Endothelial cell of umbilical vein (primary cell): ENCODE measurements around the gene PRKAR1A. TPM values are rescaled to one million over a fixed set of nuclear protein-coding genes. Genes with fewer than 3 reads are reported as not detected.

ENCODE experiments used
- BruUV-seq: library from RNA; stranded (reverse); fragments of 400-500 nt; replicated peaks from 2 replicates; lab custom pipeline; 2021; lab: Mats Ljungman, UMichigan
- CTCF ChIA-PET: fragments of 300-600, 350-600 bp; sonication (Branson Sonifier 250); formaldehyde crosslinking; loops from one replicate; lab custom pipeline; 2021; ENCODE audit warnings: antibody characterized with exemption, inconsistent platforms; lab: Charles Lee
- POLR2A ChIA-PET: fragments of 300-600, 350-600 bp; sonication (Branson Sonifier 250); formaldehyde crosslinking; loops from one replicate; lab custom pipeline; 2021; ENCODE audit warnings: antibody characterized with exemption, inconsistent platforms; lab: Charles Lee
- DNase-seq: peaks from one replicate; pipeline ENCODE4 v3.0.0-alpha.2; 2011; ENCODE audit warnings: low read depth, low spot score
- FAIRE-seq: peaks from 2 replicates; lab custom pipeline; 2011; peaks lifted over from hg19 to GRCh38; lab: Jason Lieb, UNC
- H2AFZ ChIP-seq: 2 replicates; pipeline ENCODE4 v1.6.0; 2012; ENCODE audit warnings: low read depth, low read length, control low read depth, inconsistent platforms
- H3K27ac ChIP-seq: 2 replicates; pipeline ENCODE4 v1.5.1; 2011; ENCODE audit warnings: low read depth, mild to moderate bottlenecking, control low read depth, low read length, moderate library complexity; ENCODE audit not compliant: insufficient read depth
- H3K27me3 ChIP-seq, 2 experiments: 2 replicates each; pipeline versions ENCODE4 v1.6.0 to v1.6.1; 2011; ENCODE audit warnings: low read length in 2 of 2, mixed read lengths in 1 of 2; ENCODE audit not compliant: control insufficient read depth in 2 of 2, insufficient read depth in 2 of 2
- H3K36me3 ChIP-seq, 2 experiments: 2 replicates in 1 of 2; 3 replicates in 1 of 2; pipeline ENCODE4 v1.5.1; 2011; ENCODE audit warnings: low read length in 2 of 2, mild to moderate bottlenecking in 1 of 2, moderate library complexity in 1 of 2; ENCODE audit not compliant: control insufficient read depth in 2 of 2, insufficient read depth in 2 of 2; ENCODE audit errors: extremely low read depth in 1 of 2
- H3K4me1 ChIP-seq: 3 replicates; pipeline ENCODE4 v1.5.1; 2011; ENCODE audit warnings: mild to moderate bottlenecking, low read length; ENCODE audit not compliant: control insufficient read depth, insufficient read depth; ENCODE audit errors: extremely low read depth
- H3K4me2 ChIP-seq: 2 replicates; pipeline ENCODE4 v1.6.1; 2011; ENCODE audit warnings: low read length, control low read depth, mixed read lengths; ENCODE audit not compliant: insufficient read depth
- H3K4me3 ChIP-seq, 3 experiments: fragments of 200-600 bp in 1 of 3; sonication (generic), shearing (Covaris generic) in 1 of 3; replicated peaks in 1 of 3; 2 replicates each; pipeline ENCODE4 v1.5.1; 2011 to 2016; ENCODE audit warnings: control low read depth in 3 of 3, low read length in 3 of 3, mild to moderate bottlenecking in 2 of 3, inconsistent platforms in 1 of 3, low read depth in 1 of 3, moderate library complexity in 1 of 3; ENCODE audit not compliant: insufficient read depth in 1 of 3
- H3K79me2 ChIP-seq: 2 replicates; pipeline ENCODE4 v1.6.0; 2012; ENCODE audit warnings: low read length, inconsistent platforms; ENCODE audit not compliant: control insufficient read depth, insufficient read depth
- H3K9ac ChIP-seq: replicated peaks from 2 replicates; pipeline ENCODE3; 2011; ENCODE audit warnings: low read length, control low read depth; ENCODE audit not compliant: insufficient read depth; ENCODE audit errors: extremely low read depth
- H3K9me1 ChIP-seq: replicated peaks from 3 replicates; pipeline ENCODE4 v1.6.0; 2011; ENCODE audit warnings: mild to moderate bottlenecking, low read length; ENCODE audit not compliant: control insufficient read depth, insufficient read depth; ENCODE audit errors: extremely low read depth
- H3K9me3 ChIP-seq: replicated peaks from 2 replicates; pipeline ENCODE4 v1.5.1; 2012; ENCODE audit warnings: low read length, inconsistent platforms; ENCODE audit not compliant: control insufficient read depth, insufficient read depth
- H4K20me1 ChIP-seq: replicated peaks from 2 replicates; pipeline ENCODE3; 2011; ENCODE audit warnings: mild to moderate bottlenecking, low read length; ENCODE audit not compliant: control insufficient read depth, insufficient read depth; ENCODE audit errors: extremely low read depth
- EZH2 ChIP-seq: IDR thresholded peaks from 2 replicates; pipeline ENCODE4 v1.6.1; 2012; ENCODE audit warnings: borderline replicate concordance, low read depth, mild to moderate bottlenecking, moderate library complexity, low read length, inconsistent platforms; ENCODE audit not compliant: severe bottlenecking
- FOS ChIP-seq: IDR thresholded peaks from 2 replicates; pipeline ENCODE4 v1.6.1; 2011; ENCODE audit warnings: mild to moderate bottlenecking, low read length, moderate library complexity, borderline replicate concordance; ENCODE audit not compliant: insufficient read depth
- GATA2 ChIP-seq: IDR thresholded peaks from 2 replicates; pipeline ENCODE4 v1.7.0; 2011; ENCODE audit warnings: low read depth, mild to moderate bottlenecking, moderate library complexity, mixed read lengths, low read length; ENCODE audit not compliant: insufficient read length, insufficient read depth
- JUN ChIP-seq: IDR thresholded peaks from 2 replicates; pipeline ENCODE4 v1.6.1; 2011; ENCODE audit warnings: borderline replicate concordance, low read depth; ENCODE audit not compliant: insufficient read length, insufficient read depth
- MYC ChIP-seq: IDR thresholded peaks from one replicate; pipeline ENCODE4 v1.6.1; 2011; ENCODE audit warnings: mild to moderate bottlenecking, low read depth, low read length
- POLR2A ChIP-seq: IDR thresholded peaks from 2 replicates; pipeline ENCODE4 v1.6.1; 2012; ENCODE audit warnings: low read depth, mild to moderate bottlenecking, control low read depth, low read length
- POLR2AphosphoS5 ChIP-seq: IDR thresholded peaks from 2 replicates; pipeline ENCODE4 v1.6.1; 2012; ENCODE audit warnings: low read depth, mild to moderate bottlenecking, control low read depth, low read length, moderate library complexity; ENCODE audit not compliant: insufficient read depth
- dilution Hi-C: fragments of 300-500 bp; cut with MboI; formaldehyde crosslinking; loops from one replicate; pipeline ENCODE4 v1.15.0; 2019; ENCODE audit warnings: low sequenced_read_pairs; ENCODE audit not compliant: extremely low pct_ligation_motif_present
- intact Hi-C: fragments of 100-400 bp; cut with micrococcal nuclease; formaldehyde crosslinking; loops from one replicate; pipeline ENCODE4 v1.10.0; 2022
- polyA plus RNA-seq, 4 experiments: library from polyadenylated mRNA; depleted of rRNA in 3 of 4; stranded (reverse) in 3 of 4; unstranded in 1 of 4; fragments of >200 nt; gene quantifications; 2 replicates each; pipeline versions ENCODE4 v1.2.1 to v1.2.3, GENCODE V29; 2011 to 2012; ENCODE audit warnings: missing spikeins in 1 of 4
- total RNA-seq: library from RNA; stranded (reverse); gene quantifications from 2 replicates; pipeline ENCODE4 v1.2.3, GENCODE V29; 2021
- TF ChIP-seq, protein P1 (sequence below), 2 donors: IDR thresholded peaks; 1 replicate in 1 of 2; 2 replicates in 1 of 2; pipeline ENCODE4 v1.5.1; 2011; ENCODE audit warnings: low read length in 2 of 2, mild to moderate bottlenecking in 2 of 2, moderate library complexity in 2 of 2, control low read depth in 1 of 2, inconsistent platforms in 1 of 2, low read depth in 1 of 2; ENCODE audit not compliant: insufficient read depth in 1 of 2; ENCODE audit errors: extremely low read depth in 1 of 2
- TF ChIP-seq, protein P2 (sequence below): IDR thresholded peaks from 2 replicates; pipeline ENCODE4 v1.6.1; 2011; ENCODE audit not compliant: insufficient read depth, insufficient read length

Gene PRKAR1A
- total and polyA plus RNA-seq, 2 donors (not counting 3 experiments of a cell fraction or from before 2014, with no cell fraction given) = 92.0 to 257 TPM

DNA sequence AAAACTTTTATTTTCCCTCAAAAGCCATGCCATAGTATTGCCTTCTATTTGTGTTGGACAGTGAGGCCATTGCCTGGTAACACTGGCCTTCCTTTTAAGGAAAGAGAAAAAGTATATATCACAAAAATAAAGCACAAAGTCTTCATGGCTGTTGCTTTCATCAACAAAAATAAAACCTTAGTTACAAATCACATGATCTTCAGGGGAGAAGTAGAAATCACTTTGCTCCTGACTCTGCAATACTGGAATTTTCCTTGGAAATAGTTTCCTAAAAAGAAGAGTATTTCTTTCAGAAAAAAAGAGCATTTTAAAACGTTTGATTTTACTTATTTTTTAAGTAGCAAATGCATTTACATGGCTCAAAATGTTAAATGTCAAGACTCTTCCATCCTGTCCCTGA, 47.1 kb downstream of the PRKAR1A start:
- BruUV-seq = no TSS peak
- no peak overlapping the region for H3K4me2 ChIP-seq
- dilution Hi-C loops (no loop called here), intact Hi-C loops (no loop called here)
- H3K4me1 ChIP-seq = no peaks in the 10 kb centered on the region
- POLR2A ChIA-PET = no interaction called here
- peaks cover 0 to 3% of the 10 kb centered on the region in 2 experiments for H3K27me3 ChIP-seq
- CTCF ChIA-PET = no interaction called here
- no peaks in the 10 kb centered on the region for H3K9me1 ChIP-seq
- DNase-seq (no peak), FAIRE-seq (no peak)
- H4K20me1 ChIP-seq = no peaks in the 10 kb centered on the region
- no peak overlapping the region for H3K27ac ChIP-seq
- H3K4me3 ChIP-seq = no peak overlapping the region
- H3K9ac ChIP-seq = no peak overlapping the region
- no peaks in the 10 kb centered on the region for H3K79me2 ChIP-seq
- no peak overlapping the region for H2AFZ ChIP-seq
- TF ChIP-seq EZH2 = no peak
- no peak for TF ChIP-seq POLR2A
- TF ChIP-seq, protein P1, sequence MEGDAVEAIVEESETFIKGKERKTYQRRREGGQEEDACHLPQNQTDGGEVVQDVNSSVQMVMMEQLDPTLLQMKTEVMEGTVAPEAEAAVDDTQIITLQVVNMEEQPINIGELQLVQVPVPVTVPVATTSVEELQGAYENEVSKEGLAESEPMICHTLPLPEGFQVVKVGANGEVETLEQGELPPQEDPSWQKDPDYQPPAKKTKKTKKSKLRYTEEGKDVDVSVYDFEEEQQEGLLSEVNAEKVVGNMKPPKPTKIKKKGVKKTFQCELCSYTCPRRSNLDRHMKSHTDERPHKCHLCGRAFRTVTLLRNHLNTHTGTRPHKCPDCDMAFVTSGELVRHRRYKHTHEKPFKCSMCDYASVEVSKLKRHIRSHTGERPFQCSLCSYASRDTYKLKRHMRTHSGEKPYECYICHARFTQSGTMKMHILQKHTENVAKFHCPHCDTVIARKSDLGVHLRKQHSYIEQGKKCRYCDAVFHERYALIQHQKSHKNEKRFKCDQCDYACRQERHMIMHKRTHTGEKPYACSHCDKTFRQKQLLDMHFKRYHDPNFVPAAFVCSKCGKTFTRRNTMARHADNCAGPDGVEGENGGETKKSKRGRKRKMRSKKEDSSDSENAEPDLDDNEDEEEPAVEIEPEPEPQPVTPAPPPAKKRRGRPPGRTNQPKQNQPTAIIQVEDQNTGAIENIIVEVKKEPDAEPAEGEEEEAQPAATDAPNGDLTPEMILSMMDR (IDR thresholded peaks at IDR 0.05; ENCODE audit: extremely low read depth in 1 of 2, insufficient read depth in 1 of 2, low read depth in 1 of 2, low read length in 2 of 2) = no peak
- TF ChIP-seq POLR2AphosphoS5 = no peak
- no peak for TF ChIP-seq FOS
- TF ChIP-seq, protein P2, sequence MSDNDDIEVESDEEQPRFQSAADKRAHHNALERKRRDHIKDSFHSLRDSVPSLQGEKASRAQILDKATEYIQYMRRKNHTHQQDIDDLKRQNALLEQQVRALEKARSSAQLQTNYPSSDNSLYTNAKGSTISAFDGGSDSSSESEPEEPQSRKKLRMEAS = no peak
- no peak for TF ChIP-seq GATA2
- no peak for TF ChIP-seq JUN
- TF ChIP-seq MYC = no peak
- H3K36me3 ChIP-seq = no peaks in the 10 kb centered on the region
- H3K9me3 ChIP-seq = no peaks in the 10 kb centered on the region
